Breast epithelium (tissue), 4 donors: Measurements from ENCODE around the gene GNB4. TPM values are rescaled to one million over a fixed set of nuclear protein-coding genes. Genes with fewer than 3 reads are reported as not detected.

Source experiments
- DNase-seq, 2 donors: peaks; one replicate each; pipeline ENCODE4 v3.0.0-alpha.2; 2019; ENCODE audit warnings: low spot score in 2 of 2
- H3K27ac ChIP-seq, 2 donors: fragments of 200-600 bp; sonication (generic) in 1 of 2; one replicate each; pipeline ENCODE4 v1.5.1; 2016 to 2019; ENCODE audit warnings: mild to moderate bottlenecking in 1 of 2
- H3K27me3 ChIP-seq, 2 donors: fragments of 200-600 bp; sonication (generic) in 1 of 2; one replicate each; pipeline versions ENCODE4 v1.5.1 to v1.6.0; 2017 to 2019; ENCODE audit warnings: control low read depth in 1 of 2, mild to moderate bottlenecking in 1 of 2
- H3K36me3 ChIP-seq: fragments of 200-600 bp; one replicate; pipeline ENCODE4 v1.5.1; 2019
- H3K4me1 ChIP-seq, 2 donors: fragments of 200-600 bp; sonication (generic); one replicate each; pipeline ENCODE4 v1.5.1; 2016 to 2019; ENCODE audit warnings: control low read depth in 1 of 2
- H3K4me3 ChIP-seq, 3 donors: fragments of 200-600 bp; sonication (generic); 1 replicate in 2 of 3; 2 replicates in 1 of 3; pipeline ENCODE4 v1.5.1; 2016 to 2019; ENCODE audit warnings: mild to moderate bottlenecking in 3 of 3, moderate library complexity in 2 of 3
- H3K9me3 ChIP-seq, 2 donors: fragments of 200-600 bp; sonication (generic) in 1 of 2; one replicate each; pipeline ENCODE4 v1.5.1; 2016 to 2019; ENCODE audit warnings: control low read depth in 1 of 2
- POLR2A ChIP-seq: fragments of 450-650 bp; IDR thresholded peaks from one replicate; pipeline ENCODE4 v1.6.1; 2016; ENCODE audit warnings: antibody characterized with exemption, mild to moderate bottlenecking, moderate library complexity
- POLR2AphosphoS5 ChIP-seq, 3 donors: sonication (generic); formaldehyde crosslinking; IDR thresholded peaks; one replicate each; pipeline ENCODE4 v1.6.1; 2017; ENCODE audit warnings: antibody characterized with exemption in 3 of 3
- intact Hi-C: fragments of 100-400 bp; cut with DNase I; formaldehyde crosslinking; loops from one replicate; pipeline ENCODE4 v1.15.1; 2023; ENCODE audit warnings: low total_unique reads
- total RNA-seq, 3 donors: library from RNA; depleted of rRNA; stranded (reverse); fragments of >200 nt; gene quantifications; one replicate each; pipeline ENCODE4 v1.1.0, GENCODE V29; 2016
- TF ChIP-seq, protein P1 (sequence below), 3 donors: fragments of 450-650 bp; IDR thresholded peaks; one replicate each; pipeline ENCODE4 v1.5.1; 2016 to 2017; ENCODE audit warnings: antibody characterized with exemption in 3 of 3, mild to moderate bottlenecking in 3 of 3, moderate library complexity in 3 of 3

The GNB4 gene
- total RNA-seq, 3 donors from 2014 or later, result 23.8 to 38.7 (median 29.6) TPM

DNA sequence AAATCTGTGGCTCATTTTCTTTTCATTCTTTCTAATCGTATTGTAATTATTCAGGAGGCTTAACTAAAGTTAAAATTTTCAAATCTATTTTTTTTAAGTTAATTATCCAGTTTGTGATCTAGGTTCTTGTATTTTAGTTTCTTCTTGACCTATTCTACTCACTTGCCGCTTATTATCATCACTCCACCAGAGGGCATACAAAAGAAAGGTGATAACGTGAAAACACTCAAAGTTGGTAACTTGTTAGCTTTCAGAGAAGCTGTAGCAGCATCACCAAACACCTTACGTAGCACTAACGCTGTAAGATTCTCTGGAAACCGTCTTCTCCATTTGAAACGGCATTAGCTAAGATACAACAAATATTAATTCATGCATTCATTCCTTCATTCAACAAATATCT, 4.8 kb downstream of the GNB4 start:
- no peaks in the 10 kb centered on the region for H3K9me3 ChIP-seq
- intact Hi-C loops, result no loop called here
- no peak for DNase-seq
- no peak overlapping the region for H3K4me3 ChIP-seq
- H3K36me3 ChIP-seq, result no peaks in the 10 kb centered on the region
- H3K4me1 ChIP-seq, result peaks cover 0 to 5% of the 10 kb centered on the region in 2 donors
- no peaks in the 10 kb centered on the region for H3K27me3 ChIP-seq
- TF ChIP-seq, protein P1, sequence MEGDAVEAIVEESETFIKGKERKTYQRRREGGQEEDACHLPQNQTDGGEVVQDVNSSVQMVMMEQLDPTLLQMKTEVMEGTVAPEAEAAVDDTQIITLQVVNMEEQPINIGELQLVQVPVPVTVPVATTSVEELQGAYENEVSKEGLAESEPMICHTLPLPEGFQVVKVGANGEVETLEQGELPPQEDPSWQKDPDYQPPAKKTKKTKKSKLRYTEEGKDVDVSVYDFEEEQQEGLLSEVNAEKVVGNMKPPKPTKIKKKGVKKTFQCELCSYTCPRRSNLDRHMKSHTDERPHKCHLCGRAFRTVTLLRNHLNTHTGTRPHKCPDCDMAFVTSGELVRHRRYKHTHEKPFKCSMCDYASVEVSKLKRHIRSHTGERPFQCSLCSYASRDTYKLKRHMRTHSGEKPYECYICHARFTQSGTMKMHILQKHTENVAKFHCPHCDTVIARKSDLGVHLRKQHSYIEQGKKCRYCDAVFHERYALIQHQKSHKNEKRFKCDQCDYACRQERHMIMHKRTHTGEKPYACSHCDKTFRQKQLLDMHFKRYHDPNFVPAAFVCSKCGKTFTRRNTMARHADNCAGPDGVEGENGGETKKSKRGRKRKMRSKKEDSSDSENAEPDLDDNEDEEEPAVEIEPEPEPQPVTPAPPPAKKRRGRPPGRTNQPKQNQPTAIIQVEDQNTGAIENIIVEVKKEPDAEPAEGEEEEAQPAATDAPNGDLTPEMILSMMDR (IDR thresholded peaks at IDR 0.05), result peak in 1 of 3 donors; percentile 24
- no peak for TF ChIP-seq POLR2AphosphoS5 (IDR thresholded peaks at IDR 0.05)
- no peak overlapping the region for H3K27ac ChIP-seq

DNA sequence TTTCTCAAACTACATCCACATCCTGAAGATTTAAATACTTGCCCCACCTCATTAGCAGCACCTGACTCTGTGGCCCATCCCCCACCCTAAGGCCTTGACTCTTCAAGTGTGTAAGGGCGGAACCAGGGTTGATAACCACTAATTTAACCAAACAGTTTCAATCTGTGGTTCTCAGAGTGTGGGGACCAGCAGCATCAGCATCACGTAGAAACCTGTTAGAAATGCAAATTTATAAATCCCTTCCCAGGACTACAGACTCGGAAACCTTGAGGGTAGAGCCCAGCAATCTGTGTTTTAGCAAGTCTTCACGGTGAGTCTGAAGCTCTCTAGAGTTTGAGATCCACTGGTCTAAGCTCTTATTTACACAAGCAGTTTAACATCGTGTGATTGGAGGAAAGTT, 12.4 kb downstream of the GNB4 start:
- Histone ChIP-seq H3K4me3 (no peak overlapping the region), H3K27me3 (no peaks in the 10 kb centered on the region), H3K36me3 (no peaks in the 10 kb centered on the region), H3K4me1 (no peaks in the 10 kb centered on the region), H3K27ac (no peak overlapping the region), H3K9me3 (no peaks in the 10 kb centered on the region)
- intact Hi-C loops, result loop anchor here (10.0 kb wide), 1 partner anchor 1736 kb away; no protein-coding TSS in a partner anchor
- TF ChIP-seq POLR2AphosphoS5 (IDR thresholded peaks at IDR 0.05), result no peak
- no peak for DNase-seq

DNA sequence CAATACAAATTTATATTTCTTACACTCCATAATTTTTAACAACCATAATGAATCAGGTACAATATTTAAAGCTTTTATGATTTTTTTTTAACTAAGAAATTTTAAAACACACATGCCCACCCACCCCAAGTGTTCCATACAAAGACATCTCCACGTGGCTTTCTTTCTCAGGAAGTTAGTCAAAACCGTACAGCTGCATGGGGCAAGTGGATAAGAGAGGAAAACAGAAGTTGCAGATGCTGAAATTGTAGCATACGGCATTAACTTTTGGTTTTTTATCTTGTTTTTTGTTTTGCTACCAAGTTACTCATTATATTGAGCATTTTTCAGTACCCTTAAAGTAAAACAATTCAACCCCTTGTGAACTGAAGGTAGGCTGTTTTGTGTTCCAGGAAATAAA, 14.8 kb downstream of the GNB4 start:
- DNase-seq, result no peak
- intact Hi-C loops, result loop anchor here (10.0 kb wide), 1 partner anchor 1738 kb away; no protein-coding TSS in a partner anchor
- H3K4me1 ChIP-seq, result peaks cover 0 to 4% of the 10 kb centered on the region in 2 donors
- H3K27ac ChIP-seq, result no peak overlapping the region
- no peaks in the 10 kb centered on the region for H3K9me3 ChIP-seq
- H3K4me3 ChIP-seq, result no peak overlapping the region
- H3K36me3 ChIP-seq, result no peaks in the 10 kb centered on the region
- TF ChIP-seq, protein P1 (IDR thresholded peaks at IDR 0.05), result no peak
- TF ChIP-seq POLR2AphosphoS5 (IDR thresholded peaks at IDR 0.05), result no peak
- H3K27me3 ChIP-seq, result no peaks in the 10 kb centered on the region

DNA sequence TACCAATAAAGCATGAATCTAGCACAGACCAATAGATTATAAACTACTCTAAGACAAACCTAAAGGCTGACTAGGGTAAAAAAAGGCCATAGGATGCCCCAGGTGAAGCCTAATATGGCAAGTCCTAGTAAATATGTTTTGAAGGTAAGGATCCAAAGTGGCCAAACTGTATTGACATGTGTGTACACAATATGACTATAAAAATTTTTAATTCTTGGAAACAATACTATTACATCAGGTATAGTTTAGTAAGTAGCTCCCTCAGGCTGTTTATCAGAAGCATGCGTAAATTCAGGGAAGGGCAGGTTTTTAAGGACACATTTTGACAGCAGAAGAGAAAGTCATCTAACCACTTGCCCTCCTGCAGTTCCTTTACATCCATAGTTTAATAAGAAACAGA, 18.8 kb downstream of the GNB4 start:
- no peak overlapping the region for H3K4me3 ChIP-seq
- no peaks in the 10 kb centered on the region for H3K36me3 ChIP-seq
- H3K9me3 ChIP-seq, result no peaks in the 10 kb centered on the region
- no peak for DNase-seq
- intact Hi-C loops, result loop anchor here (10.0 kb wide), 1 partner anchor 1742 kb away; no protein-coding TSS in a partner anchor
- no peaks in the 10 kb centered on the region for H3K27me3 ChIP-seq
- H3K4me1 ChIP-seq, result peaks cover 0 to 4% of the 10 kb centered on the region in 2 donors
- no peak overlapping the region for H3K27ac ChIP-seq
- TF ChIP-seq POLR2AphosphoS5 (IDR thresholded peaks at IDR 0.05), result no peak
- TF ChIP-seq, protein P1 (IDR thresholded peaks at IDR 0.05), result no peak
- TF ChIP-seq POLR2A, result no peak

DNA sequence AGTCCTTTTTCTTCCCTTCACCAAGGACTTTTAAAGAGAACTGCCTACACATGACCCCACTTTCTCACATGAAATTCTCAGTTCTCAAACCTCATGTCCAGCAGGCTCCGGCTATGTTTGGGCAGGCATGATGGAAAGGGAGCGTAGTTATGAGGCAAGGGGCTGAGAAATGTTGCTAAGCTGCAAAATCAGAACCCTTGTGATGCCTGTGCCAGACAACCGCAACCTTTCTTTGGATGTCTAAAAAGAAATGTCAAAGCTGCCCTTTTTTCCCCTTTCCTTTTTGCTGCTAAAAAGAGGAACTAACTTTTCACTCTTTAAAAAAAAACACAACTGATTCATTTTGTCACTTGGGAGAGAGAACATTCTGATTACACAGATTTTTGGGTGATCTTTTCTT, 19.2 kb downstream of the GNB4 start:
- no peaks in the 10 kb centered on the region for H3K36me3 ChIP-seq
- DNase-seq, result no peak
- H3K4me3 ChIP-seq, result no peak overlapping the region
- peaks cover 0 to 4% of the 10 kb centered on the region in 2 donors for H3K4me1 ChIP-seq
- no peak overlapping the region for H3K27ac ChIP-seq
- intact Hi-C loops, result loop anchor here (10.0 kb wide), 1 partner anchor 1743 kb away; no protein-coding TSS in a partner anchor
- TF ChIP-seq POLR2A, result no peak
- no peak for TF ChIP-seq POLR2AphosphoS5 (IDR thresholded peaks at IDR 0.05)
- TF ChIP-seq, protein P1 (IDR thresholded peaks at IDR 0.05), result no peak
- no peaks in the 10 kb centered on the region for H3K9me3 ChIP-seq
- no peaks in the 10 kb centered on the region for H3K27me3 ChIP-seq
